Fibroblast of lung (primary cell): ENCODE data around the gene TGFBR3. TPM values are rescaled to one million over a fixed set of nuclear protein-coding genes. Genes with fewer than 3 reads are reported as not detected.
A peak's percentile ranks its signal among the peaks of the same experiment; 100 is the strongest.
"Not testable (repeated sequence)": the region's sequence is repeated elsewhere in the genome, so short reads cannot be mapped to it uniquely, and the experiment has no call there.

ENCODE experiments used
- DNase-seq, 2 donors: peaks; one replicate each; pipeline versions ENCODE4 v3.0.0 to v3.0.0-alpha.2; 2010; ENCODE audit warnings: low read depth in 2 of 2
- H2AFZ ChIP-seq: 2 replicates; pipeline ENCODE4 v1.5.1; 2012; ENCODE audit warnings: low read length, control low read depth, inconsistent platforms
- H3K27ac ChIP-seq: 2 replicates; pipeline ENCODE4 v1.5.1; 2011; ENCODE audit warnings: low read length, control low read depth; ENCODE audit not compliant: insufficient read depth
- H3K27me3 ChIP-seq: 2 replicates; pipeline ENCODE4 v1.5.1; 2011; ENCODE audit warnings: mild to moderate bottlenecking, low read length; ENCODE audit not compliant: control insufficient read depth, insufficient read depth
- H3K36me3 ChIP-seq: 2 replicates; pipeline ENCODE4 v1.5.1; 2011; ENCODE audit warnings: low read length; ENCODE audit not compliant: control insufficient read depth, insufficient read depth
- H3K4me1 ChIP-seq: 2 replicates; pipeline ENCODE4 v1.5.1; 2011; ENCODE audit warnings: low read length; ENCODE audit not compliant: control insufficient read depth, insufficient read depth; ENCODE audit errors: extremely low read depth
- H3K4me2 ChIP-seq: 2 replicates; pipeline ENCODE4 v1.5.1; 2011; ENCODE audit warnings: low read length, control low read depth; ENCODE audit not compliant: insufficient read depth; ENCODE audit errors: extremely low read depth
- H3K4me3 ChIP-seq, 4 experiments: fragments of 200-600 bp in 1 of 4; sonication (generic) in 1 of 4; replicated peaks in 1 of 4; 2 replicates each; pipeline ENCODE4 v1.5.1; 2011 to 2016; ENCODE audit warnings: low read length in 4 of 4, low read depth in 3 of 4, mild to moderate bottlenecking in 3 of 4, control low read depth in 2 of 4, inconsistent platforms in 1 of 4, mixed read lengths in 1 of 4; ENCODE audit not compliant: insufficient read depth in 1 of 4; ENCODE audit errors: control extremely low read depth in 1 of 4
- H3K79me2 ChIP-seq: 2 replicates; pipeline ENCODE4 v1.5.1; 2012; ENCODE audit warnings: mild to moderate bottlenecking, low read length, inconsistent platforms; ENCODE audit not compliant: control insufficient read depth, insufficient read depth
- H3K9ac ChIP-seq: 2 replicates; pipeline ENCODE4 v1.5.1; 2011; ENCODE audit warnings: mild to moderate bottlenecking, low read length, control low read depth; ENCODE audit not compliant: insufficient read depth
- H3K9me3 ChIP-seq: 2 replicates; pipeline ENCODE4 v1.5.1; 2012; ENCODE audit warnings: low read depth, low read length; ENCODE audit not compliant: control insufficient read depth, insufficient read depth
- H4K20me1 ChIP-seq: 2 replicates; pipeline ENCODE4 v1.5.1; 2011; ENCODE audit warnings: low read length; ENCODE audit not compliant: control insufficient read depth, insufficient read depth; ENCODE audit errors: extremely low read depth
- CTCF ChIP-seq, 2 donors: IDR thresholded peaks in 1 of 2; conservative IDR thresholded peaks in 1 of 2; 1 replicate in 1 of 2; 2 replicates in 1 of 2; pipeline ENCODE4 v1.5.1; 2011 to 2012; ENCODE audit warnings: low read length in 2 of 2, control low read depth in 1 of 2, inconsistent platforms in 1 of 2, low read depth in 1 of 2, mild to moderate bottlenecking in 1 of 2
- EZH2 ChIP-seq: IDR thresholded peaks from 2 replicates; pipeline ENCODE4 v1.5.1; 2012; ENCODE audit warnings: low read length, control low read depth, mild to moderate bottlenecking; ENCODE audit errors: missing control alignments
- polyA plus RNA-seq, 2 donors: library from polyadenylated mRNA; depleted of rRNA in 1 of 2; stranded (reverse) in 1 of 2; unstranded in 1 of 2; fragments of >200 nt; gene quantifications; 2 replicates each; pipeline ENCODE4 v1.2.1, GENCODE V29; 2011 to 2012; ENCODE audit warnings: missing spikeins in 1 of 2
- total RNA-seq: library from RNA; depleted of rRNA; stranded (reverse); fragments of >200 nt; gene quantifications from 2 replicates; pipeline ENCODE4 v1.2.1, GENCODE V29; 2014

Gene TGFBR3
- total and polyA plus RNA-seq, 2 donors (not counting 1 experiment from before 2014, with no cell fraction given), result 68.3 to 98.1 TPM

DNA sequence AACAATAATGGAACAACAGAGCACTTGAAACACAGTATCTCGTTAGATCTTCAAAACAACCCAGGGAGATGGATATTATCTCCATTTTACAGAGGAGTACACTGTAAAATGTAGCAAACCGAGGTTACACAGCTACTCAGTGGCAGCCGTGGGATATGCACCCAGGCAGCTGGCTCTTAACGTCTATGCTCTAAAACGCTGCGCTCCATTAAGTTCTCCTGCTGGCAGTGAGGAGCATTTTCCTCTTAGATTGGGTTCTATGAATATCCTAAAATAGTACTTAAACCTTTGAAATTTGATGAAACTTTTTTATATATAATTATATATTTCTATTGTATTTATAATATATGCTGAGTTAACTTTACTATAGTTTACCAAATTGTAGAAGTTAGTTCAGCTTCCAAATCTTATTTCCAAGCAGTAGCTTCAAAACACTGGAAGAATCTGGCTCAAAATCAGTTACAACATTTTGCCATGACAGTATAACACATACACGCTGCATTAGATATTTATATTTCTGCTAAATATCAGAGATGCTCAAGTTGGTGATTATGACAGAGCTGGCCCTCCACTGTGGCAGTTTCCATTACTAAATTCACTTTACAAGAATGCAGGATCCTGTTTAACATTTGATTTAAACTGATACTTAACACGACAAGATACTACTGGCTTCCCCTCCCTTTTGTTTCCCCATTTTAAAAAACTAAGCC is 49.5 kb downstream of the TGFBR3 start:
- Histone ChIP-seq H3K4me1 (peaks cover 4% of the 10 kb centered on the region), H3K79me2 (peaks cover 7% of the 10 kb centered on the region), H3K4me3 (no peak overlapping the region), H3K36me3 (no peaks in the 10 kb centered on the region), H3K9me3 (no peaks in the 10 kb centered on the region), H4K20me1 (no peaks in the 10 kb centered on the region), H2AFZ (no peak overlapping the region), H3K27me3 (no peaks in the 10 kb centered on the region), H3K27ac (no peak overlapping the region), H3K4me2 (no peak overlapping the region), H3K9ac (no peak overlapping the region)
- peak in 1 of 2 donors; percentile 13 for TF ChIP-seq CTCF (conservative IDR thresholded peaks at IDR 0.05 in 1 of 2, IDR thresholded peaks at IDR 0.05 in 1 of 2; ENCODE audit: low read depth in 1 of 2, low read length in 2 of 2)
- TF ChIP-seq EZH2, result no peak
- DNase-seq, result peak in 1 of 2 donors; percentile 29

DNA sequence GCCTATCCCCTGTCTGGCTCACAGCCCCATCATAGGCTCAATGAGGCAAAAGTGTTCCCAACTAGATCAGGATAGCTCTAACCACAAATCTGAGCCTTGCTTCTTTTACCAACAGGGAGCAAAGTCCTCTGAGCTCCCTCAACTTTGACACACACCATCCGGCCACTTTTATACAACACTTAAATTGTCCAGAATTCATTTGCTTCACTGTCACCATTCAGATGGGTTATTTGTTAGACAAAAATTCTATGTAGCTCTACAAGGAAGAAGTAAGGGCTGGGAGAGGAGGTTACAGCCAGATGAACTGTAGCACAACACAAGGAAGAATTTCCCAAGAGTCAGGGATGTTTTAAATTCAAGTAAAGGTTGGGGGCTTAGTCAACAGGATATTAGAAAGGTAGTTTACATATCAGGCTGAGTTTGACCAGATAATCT is 50.8 kb downstream of the TGFBR3 start:
- TF ChIP-seq CTCF (conservative IDR thresholded peaks at IDR 0.05 in 1 of 2, IDR thresholded peaks at IDR 0.05 in 1 of 2; ENCODE audit: low read depth in 1 of 2, low read length in 2 of 2), result no peak
- no peak for TF ChIP-seq EZH2
- no peaks in the 10 kb centered on the region for H3K9me3 ChIP-seq
- H3K4me3 ChIP-seq, result no peak overlapping the region
- no peaks in the 10 kb centered on the region for H3K36me3 ChIP-seq
- H3K4me1 ChIP-seq, result peaks cover 11% of the 10 kb centered on the region
- no peaks in the 10 kb centered on the region for H4K20me1 ChIP-seq
- H2AFZ ChIP-seq, result no peak overlapping the region
- H3K27ac ChIP-seq, result no peak overlapping the region
- H3K27me3 ChIP-seq, result no peaks in the 10 kb centered on the region
- no peak overlapping the region for H3K9ac ChIP-seq
- H3K4me2 ChIP-seq, result no peak overlapping the region
- no peak for DNase-seq
- H3K79me2 ChIP-seq, result peaks cover 7% of the 10 kb centered on the region

DNA sequence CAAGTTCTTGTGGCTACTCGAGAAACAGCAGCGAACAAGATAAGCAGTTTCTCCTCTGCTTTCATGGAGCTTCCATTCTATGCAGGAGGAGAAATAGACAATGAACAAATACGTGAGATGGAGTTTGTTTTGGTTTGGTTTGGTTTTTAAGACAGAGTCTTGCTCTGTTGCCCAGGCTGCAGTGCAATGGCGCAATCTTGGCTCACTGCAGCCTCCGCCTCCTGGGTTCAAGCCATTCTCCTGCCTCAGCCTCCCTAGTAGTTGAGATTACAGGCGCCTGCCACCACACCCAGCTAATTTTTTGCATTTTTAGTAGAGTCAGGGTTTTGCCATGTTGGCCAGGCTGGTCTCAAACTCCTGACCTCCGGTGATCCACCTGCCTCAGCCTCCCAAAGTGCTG is 51.4 kb downstream of the TGFBR3 start:
- not testable (repeated sequence) for H4K20me1 ChIP-seq, H3K9ac ChIP-seq, H3K4me3 ChIP-seq, H3K9me3 ChIP-seq, H3K4me2 ChIP-seq, H3K27ac ChIP-seq, H3K36me3 ChIP-seq, H3K27me3 ChIP-seq, H2AFZ ChIP-seq, H3K79me2 ChIP-seq, DNase-seq
- peaks cover 11% of the 10 kb centered on the region for H3K4me1 ChIP-seq
